IPS DF 4.7 (cell line): Measurements from ENCODE around the gene PXDN.
"Not testable (repeated sequence)": the region's sequence is repeated elsewhere in the genome, so short reads cannot be mapped to it uniquely, and the experiment has no call there.

Experiments used
- DNase-seq: peaks from one replicate; pipeline ENCODE4 v3.0.0-alpha.2; 2013; ENCODE audit warnings: low spot score; ENCODE audit errors: extremely low read depth

PXDN gene

DNA sequence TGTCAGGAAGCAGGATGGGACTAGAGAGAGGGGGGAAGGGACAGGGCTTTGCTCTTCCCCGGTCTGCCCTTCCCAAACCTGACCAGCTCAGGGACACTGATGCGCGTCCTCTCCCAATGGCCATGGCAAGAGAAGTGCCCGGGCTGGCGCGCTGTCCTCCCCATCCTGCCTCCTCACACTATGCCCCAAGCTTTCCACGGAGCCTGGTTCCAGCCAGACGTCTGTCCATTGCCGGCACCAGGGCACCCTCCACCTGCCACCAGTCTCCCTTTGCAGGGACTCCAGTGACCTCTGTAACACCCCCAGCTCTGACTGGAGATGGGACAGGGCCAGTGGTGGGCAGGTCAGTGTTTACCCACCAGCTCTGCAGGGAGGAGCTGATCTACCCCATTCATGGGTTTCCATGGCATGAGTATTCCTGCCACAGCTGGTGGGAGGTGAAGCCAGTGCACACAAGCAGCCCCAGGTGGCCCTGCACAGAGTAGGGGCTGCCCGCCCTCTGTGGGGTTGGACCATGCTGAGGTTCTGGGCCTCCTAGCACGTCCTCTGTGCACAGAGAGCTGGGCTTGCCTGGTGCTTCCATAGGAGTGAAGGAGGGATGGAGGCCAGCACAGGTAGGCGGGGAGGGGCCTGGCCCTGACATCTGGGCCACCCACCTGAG lies 109.5 kb downstream of the PXDN start:
- no peak for DNase-seq

DNA sequence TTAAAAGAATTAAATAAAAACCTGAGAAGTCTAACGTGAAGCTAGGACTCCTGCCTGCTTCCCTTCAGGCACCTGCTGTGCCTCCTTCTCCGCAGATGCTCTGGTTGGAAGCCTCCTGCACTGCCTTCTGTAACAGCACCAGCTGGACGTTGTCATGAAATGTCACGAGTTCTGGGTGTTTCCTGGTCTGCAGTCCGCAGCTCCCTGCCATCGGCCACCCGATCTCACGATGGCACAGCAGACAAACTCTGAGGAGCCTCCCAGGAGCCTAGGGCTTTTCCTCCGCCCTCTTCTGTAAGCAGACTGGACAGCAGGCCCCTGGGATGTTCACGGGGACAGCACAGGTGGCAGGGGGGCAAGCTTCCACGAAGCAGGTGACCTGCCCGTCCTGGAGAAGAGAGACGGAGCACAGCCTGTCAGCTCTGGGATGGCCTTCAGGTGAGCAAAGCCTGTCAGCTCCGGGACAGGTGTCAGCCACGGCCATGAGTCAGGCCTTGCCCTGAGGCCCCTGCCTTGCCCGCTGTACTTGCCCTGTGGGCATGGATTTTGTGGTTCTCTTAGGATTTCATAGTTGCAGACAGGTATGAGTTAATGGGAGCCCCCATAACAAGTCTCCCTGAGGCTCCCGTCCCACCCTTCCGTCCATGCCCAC lies 110.3 kb downstream of the PXDN start:
- DNase-seq, result no peak

DNA sequence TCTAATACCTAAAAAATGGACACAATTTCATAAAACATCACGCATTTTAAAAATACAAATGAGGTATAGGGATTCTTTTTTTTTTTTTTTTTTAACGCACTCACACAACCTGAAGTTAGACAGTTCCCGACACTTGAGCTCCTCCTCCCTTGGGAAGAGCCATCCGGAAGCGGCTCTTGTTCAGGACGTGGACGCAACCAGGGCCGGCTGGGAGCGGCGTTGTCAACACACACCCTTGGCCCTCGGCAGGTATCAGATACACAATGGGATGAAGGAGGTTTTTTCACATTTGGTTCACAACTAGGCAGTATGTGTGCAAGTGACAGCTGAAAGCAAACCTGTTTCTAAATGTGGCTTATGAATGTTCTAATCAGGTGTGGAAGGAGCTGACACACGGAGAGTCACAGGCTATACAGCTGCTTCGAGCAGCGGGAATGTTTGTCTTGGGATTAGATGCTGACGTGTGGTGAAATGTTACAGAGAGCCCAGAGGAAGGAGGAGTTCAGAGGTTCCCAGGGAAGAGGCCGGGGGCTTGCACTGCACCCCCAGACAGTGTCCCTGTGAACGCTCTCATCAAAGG lies 111.1 kb downstream of the PXDN start:
- no peak for DNase-seq

DNA sequence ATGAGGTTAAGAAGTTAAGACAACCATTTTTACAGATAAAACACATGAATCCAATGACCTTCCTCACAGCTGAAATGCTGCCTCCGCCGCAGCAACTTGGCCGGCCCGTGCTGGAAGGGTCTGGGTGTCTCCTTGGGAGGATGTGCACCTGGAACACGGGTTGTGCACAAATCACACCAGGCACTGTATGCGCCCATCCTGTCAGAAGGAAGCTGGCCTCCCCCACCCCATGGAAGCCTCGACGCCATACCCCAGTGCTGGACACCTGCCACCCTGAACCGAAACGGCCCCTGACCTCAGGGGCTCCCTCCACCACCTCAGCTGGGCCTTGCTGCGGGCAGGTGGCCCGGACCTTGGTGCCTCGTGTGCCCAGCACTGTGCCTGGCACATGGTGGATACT lies 111.8 kb downstream of the PXDN start:
- DNase-seq, result no peak

DNA sequence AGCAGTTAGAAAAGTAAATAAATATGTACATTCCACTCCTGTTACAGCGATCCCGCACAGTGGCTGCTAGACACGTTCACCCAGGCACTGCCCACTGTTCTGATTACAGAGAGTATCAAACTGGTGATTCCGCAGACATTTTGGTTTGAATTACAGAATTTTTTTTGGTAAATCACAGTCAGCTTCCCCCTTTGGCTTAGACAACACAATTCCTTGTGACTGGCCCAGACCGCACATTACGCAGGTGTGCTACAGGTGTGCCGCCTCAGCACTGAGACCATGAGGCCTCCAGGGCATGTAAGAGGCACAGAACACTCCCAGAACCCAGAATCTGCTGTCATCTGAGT lies 112.3 kb downstream of the PXDN start:
- no peak for DNase-seq

DNA sequence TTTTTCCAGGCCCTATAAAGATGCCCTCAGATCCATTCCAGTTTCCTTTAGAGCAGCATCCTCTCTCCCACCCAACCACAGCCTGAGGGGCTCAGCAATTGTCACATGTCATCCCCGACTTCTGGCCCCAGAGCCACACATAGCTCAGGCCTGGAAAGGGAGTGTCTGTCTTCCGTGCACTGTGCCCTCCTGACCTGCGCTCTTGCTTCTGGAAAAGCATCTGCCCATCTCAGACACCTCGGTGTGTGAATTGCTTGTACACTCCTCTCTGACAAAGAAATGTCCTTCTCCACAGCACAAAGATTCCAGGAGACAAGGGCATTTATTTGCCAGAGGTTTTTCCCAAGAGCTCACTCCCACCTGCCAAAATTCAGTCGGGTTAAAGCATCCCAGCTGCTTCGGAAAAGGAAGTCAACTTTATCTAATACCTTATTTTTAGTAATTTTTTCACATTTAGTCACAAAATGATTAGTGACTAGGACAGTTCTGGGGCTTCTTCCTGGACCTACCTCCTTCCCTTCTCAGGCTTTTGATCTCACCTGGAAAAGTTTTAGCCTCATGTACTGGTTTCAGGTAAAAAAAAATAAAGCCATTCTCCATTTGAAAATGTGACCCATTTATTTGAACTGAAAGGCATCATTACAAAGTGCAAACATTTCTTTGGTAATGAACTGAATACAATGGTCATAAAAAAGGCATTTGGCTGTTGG lies 112.9 kb downstream of the PXDN start:
- no peak for DNase-seq

DNA sequence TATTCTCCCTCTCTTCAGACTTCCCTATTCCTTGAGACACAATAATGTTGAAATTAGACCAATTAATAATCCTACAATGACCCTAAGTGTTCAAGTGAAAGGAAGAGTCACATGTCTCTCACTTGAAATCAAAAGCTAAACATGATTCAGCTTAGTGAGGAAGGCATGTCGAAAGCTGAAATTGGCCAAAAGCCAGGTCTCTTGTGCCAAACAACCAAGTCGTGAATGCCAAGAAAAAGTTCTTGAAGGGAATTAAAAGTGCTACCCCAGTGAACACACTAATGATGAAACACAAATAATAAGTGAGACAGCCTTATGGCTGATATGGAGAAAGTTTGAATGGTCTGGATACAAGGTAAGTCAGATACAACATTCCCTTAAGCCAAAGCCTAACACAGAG lies 115.4 kb downstream of the PXDN start:
- DNase-seq, result no peak

DNA sequence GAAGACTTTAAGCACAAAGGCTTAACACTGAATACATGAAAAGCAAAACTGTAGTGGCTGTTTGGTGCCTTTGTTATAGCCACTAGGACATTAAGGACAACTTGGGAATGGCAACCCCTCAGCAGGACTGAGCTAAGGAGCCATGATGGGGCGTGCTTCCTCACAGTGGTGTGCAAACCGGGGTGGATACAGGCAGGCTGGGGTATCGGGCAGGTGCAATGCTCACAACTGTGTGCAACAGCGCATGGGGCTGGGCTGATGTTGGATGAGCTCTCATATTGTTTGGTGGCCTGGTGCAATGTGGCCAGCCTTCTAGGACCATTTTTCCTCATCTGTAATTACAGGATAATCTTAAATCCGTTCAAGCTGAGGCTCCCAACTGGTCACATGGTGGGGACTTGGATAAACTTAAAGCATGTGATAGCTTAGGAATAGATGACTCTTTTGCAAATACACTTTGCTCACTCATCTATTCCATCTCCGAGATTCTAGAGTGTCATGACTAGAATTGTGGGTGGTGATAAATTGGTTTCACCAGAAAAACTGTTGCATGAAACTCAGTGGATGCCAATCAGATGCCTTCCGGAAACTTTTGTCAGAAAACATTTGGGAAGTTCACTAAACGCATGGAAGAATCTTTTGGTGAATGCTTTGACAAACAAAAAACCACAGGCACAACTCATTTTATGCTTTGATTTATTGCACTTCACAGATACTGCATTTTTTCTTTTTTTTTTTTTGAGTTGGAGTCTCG lies 116.5 kb downstream of the PXDN start:
- DNase-seq, result no peak

DNA sequence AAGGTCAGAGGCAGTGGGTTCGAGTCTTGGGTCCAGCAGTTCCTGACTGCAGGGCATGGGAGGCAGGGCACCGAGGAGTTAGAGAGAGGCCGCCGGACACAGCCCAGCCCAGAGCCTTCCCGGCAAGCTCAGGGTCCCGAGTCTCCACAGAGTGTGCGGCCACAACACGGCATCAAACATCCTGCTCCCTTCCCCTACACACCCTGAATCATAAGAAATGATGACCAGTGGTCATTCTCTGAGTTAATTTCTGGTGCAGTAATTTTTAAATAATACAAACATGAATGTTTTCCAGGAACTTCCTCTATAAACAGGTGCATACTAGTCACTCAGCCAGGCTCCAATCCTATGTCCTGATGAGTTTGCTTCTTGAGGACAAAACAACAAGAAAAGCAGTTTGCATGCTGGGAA lies 118.0 kb downstream of the PXDN start:
- DNase-seq, result no peak

DNA sequence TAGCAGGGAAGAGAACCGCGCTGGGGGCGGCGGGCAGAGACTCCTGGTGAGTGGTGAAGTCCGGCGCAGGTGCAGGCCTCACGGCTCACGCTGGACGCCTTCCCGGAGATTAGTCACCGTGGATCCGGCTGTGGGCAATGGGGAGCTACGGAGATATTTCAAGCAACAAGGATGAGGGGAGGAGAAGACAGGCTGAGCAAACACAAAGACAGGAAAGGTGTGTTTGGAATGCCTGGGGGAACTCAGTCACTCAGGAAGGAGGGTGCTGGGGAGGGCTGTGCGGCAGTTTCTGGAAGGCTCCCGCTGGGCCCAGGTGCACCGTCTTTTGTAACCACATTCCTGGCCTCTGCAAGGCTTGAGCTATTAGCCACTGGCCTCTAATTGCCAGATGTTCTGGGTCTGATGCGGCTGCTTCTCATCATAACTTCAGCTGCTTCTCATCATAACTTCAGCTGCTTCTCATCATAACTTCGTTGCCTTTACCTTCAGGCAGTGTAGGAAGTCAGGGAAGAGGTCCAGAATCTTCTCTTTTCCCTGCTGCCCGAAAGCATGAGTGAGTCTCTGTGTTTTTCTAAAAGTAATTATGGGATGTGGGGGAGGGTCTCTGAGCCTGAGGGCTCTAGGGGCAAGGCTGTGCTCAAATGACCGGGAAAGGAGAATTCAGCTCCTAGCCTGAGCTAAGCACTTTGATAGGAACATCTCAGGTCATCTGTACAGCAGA lies 118.9 kb downstream of the PXDN start:
- peak; percentile 87 for DNase-seq

DNA sequence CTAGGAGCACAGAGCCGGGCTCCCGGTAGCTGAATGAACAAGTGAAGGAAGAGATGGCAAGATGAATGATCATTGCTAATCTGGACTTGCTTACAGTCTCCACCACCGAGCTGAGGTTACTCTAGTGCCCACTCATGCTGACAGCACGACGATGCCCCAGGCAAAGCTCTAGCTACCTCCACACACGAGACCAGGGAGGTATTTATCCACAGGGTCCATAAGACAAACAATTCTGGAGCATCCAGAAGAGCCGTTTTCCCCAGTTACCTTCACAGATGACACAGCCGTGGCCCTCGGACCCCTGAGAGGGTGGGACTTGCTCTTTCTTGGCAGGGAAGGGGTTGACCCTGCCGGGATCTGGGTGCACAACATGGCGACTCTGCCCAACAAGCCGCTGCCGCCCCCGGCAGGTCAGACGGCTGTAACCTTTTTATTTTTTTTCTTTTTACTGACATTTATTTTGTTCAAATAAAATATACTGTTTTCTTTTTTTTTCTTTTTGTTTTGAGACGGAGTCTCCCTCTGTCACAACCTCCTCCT lies 120.3 kb downstream of the PXDN start:
- DNase-seq, result no peak

DNA sequence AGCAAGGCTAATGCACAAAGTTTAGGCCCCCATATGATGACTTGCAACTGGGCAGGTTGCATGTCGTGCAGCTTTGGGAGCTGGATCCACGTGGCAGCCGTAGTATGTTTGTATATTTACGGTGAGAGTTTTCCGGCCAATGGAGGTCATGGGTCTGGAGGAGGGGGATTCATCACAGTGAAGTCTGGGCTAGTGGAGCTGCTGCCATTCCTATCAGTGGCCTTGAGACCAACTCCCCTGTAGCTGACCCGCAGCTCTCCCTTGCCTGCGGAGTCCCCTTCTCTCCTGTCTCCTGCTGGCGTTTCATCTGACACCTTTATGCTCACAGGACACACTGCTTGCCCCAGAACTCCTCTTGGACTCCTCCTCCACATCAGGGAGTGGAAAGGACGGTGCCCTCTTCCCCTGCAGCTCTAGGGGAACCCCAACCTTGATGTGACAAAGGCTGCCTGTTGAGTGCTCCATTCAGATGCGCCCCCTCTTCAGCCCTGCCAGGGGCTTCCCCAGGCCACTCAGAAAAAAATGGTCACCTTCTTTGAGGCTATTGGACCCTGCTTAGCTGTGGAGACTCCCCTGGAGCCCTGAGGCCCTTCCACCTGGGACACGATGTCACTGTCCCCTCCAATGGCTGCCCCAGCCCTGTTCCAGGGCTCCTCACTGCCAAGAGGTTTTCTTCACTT lies 121.7 kb downstream of the PXDN start:
- DNase-seq, result no peak

DNA sequence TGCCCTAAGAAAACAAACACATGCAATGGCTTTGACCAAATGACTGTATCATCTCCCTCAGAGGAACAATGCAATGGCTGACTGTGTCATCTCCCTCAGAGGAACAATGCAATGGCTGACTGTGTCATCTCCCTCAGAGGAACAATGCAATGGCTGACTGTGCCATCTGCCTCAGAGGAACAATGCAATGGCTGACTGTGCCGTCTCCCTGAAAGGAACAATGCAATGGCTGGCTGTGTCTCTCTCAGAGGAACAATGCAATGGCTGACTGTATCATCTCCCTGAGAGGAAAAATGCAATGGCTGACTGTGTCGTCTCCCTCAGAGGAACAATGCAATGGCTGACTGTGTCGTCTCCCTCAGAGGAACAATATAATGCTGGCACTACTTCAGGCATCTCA lies 122.3 kb downstream of the PXDN start:
- DNase-seq, result not testable (repeated sequence)

DNA sequence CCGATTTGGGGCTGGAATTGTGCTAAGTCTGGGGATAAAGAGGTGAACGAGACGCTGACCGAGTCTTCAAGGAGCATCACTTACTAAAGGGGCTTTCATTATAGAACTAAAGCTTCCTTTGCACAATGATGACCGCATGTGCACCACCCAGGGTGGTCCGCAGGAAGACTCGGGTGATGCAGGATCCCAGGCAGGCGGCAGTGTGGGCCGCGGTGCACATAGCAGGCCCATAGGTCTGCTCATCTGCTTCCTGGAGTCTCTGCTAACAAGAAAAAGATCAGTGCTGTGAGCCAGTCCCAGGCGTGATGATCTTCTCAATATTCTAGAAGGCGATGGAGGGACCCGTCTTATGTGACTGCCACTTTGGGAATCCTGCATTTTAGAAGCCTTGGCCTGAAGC lies 122.8 kb downstream of the PXDN start:
- no peak for DNase-seq

DNA sequence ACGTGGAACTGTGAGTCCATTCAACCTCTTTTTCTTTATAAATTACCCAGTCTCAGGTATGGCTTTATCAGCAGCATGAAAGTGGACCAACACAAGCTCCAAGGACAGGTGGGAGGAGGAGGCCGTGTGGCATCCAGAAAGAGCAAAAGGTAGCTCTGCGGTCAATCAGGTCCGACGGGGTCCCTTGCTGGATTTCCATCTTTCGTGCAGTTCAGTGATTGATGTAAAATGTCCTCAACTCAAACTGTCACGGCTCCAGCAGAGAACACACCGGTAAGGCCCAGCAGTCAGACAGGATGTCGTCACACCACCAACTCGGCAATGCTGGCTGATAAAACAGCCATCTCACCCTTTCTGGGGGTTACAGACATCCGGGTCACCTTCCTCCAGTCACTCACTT lies 123.3 kb downstream of the PXDN start:
- DNase-seq, result no peak

DNA sequence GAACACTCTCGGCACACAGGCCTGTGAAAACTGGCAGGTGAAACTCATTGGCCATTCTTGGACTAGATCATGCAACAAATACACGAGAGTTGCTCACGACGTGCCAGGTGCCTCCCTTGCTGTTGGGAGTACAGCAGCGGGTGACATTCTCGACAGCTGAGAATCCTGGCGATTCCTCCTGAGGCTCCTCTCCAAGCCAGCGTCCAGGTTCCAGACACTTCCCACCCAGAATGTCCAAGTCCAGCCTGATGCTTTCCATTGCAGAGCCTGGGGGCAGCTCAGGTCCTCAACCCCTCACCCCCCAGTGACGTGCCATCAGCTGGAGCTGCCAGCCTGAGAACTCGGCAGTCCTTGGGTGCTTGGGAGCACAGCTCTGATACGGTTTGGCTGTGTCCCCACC lies 124.2 kb downstream of the PXDN start:
- DNase-seq, result no peak

DNA sequence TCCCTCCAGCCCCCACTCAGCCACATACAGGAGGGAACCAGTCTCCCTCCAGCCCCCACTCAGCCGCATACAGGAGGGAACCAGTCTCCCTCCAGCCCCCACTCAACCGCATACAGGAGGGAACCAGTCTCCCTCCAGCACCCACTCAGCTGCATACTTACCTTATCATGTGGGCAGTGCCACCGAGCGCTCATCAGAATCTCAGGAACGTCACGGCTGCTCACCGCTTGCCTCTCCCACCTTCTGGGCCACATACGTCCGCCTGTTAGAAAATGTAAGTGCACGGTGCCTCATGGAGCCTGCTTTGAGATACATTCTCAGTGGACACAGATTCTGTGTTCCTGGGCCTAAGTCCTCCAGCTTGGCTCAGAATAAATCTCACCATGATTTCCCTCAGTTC lies 124.8 kb downstream of the PXDN start:
- no peak for DNase-seq

DNA sequence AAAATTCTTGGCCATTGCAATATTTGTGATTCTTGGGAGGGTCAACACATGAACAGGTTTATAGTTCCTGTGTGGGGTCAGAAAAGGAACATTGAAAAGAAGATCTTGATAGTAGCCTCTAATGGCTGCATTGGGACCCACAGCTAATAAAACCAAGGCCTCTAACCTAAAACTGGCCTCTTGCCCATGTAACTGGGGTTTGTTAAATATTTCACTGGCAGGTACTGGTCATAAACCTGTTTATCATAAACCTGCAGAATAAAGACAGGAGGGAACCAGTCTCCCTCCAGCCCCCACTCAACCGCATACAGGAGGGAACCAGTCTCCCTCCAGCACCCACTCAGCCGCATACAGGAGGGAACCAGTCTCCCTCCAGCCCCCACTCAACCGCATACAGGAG lies 125.3 kb downstream of the PXDN start:
- DNase-seq, result no peak

DNA sequence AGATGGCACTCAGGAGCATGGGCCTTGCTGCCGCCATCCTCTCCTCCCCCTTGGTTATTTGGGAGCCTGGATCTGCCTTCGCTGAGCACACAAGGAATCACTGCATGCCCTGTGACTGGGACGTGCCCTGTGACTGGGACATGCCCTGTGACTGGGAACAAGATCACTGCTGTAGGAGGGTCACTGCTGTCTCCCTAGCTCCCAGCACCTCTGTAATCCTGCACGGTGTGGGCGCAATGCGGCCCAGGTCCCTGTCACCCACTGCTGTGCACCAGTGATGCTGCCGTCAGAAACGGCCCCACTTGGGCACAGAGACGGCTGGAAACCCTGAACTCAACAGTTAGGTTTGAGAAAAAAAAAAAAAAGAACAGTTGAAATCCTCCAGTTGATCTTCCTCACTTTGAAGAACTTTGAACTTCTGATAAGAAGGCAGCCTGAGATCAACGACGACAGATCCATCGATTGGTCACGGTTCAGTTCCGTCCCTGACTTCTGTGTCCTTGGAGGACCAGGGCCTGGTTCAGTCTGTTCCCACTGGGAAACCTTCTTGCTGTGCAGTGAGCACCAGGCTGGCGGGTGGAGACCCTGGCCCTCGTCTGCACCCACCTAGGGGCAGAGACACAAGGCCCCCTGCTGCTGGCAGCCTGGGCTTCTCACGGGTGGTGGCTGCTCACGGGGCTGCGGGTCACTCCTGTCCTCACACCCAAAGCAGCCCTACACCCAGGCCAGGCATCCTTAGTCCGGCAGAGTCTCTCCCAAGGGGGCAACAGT lies 125.9 kb downstream of the PXDN start:
- no peak for DNase-seq
